Activated CD8-positive, alpha-beta T cell treated with anti-CD3 and anti-CD28 coated beads, Interleukin-2, amount 10 ng/mL, durations not matched to agents 7 days and 5 days (primary cell): ENCODE results near the gene FUNDC1. TPM values are rescaled to one million over a fixed set of nuclear protein-coding genes. Genes with fewer than 3 reads are reported as not detected.

Experiments
- total RNA-seq, 2 experiments: library from RNA; stranded (reverse); gene quantifications; one replicate each; pipeline ENCODE4 v1.2.3, GENCODE V29; 2021

FUNDC1 gene
- total RNA-seq, 2 experiments from 2014 or later, result 9.8 to 11.8 TPM

Other genes with a start within 250 kb of the FUNDC1 start
- under 1 TPM; 0.31 to 0.53 TPM for gene EFHC2, start 199.2 kb downstream of the FUNDC1 start, total RNA-seq